Glomerular visceral epithelial cell (primary cell): ENCODE data around the gene CNTD1.

Experiments
- DNase-seq: peaks from one replicate; pipeline ENCODE4 v3.0.0-alpha.2; 2016; ENCODE audit errors: extremely low spot score

CNTD1 gene

DNA sequence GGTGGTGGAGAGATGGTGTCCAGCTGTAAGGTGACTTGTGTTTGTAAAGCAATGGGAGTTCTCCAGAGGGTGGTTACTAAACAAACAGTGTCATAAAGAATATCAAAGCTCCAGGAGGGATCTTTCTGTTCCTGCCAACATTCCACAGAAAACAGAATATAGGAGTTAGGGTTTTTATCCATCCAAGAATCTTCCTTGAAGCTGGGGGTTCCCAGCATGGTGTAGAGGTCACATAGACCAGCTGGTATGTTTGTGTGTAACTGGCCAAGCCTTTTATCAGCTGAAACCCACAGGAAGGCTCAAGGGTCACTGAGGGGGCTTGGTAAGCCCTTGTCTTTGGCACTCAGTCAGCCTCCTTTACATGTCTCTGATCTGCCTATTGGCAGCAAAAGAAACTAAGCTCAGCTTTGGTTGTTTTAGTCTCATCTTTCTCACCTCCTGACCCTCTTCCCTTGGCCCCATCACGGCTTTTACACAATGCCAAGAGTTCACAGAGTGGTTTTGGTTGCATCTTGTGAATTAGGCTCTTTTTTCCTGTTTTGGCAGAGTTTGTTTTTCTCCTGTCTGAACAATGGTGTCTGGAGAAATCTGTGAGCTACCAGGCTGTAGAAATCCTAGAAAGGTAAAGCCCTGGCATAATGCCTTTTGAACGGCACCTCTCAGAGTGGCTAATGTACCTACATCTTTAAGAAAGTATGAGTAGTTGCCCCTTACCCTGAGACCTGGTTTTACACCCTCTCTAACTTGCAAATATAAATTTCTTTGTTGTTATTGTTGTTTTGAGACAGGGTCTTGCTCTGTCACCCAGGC is 4.6 kb downstream of the CNTD1 start:
- DNase-seq, result no peak

DNA sequence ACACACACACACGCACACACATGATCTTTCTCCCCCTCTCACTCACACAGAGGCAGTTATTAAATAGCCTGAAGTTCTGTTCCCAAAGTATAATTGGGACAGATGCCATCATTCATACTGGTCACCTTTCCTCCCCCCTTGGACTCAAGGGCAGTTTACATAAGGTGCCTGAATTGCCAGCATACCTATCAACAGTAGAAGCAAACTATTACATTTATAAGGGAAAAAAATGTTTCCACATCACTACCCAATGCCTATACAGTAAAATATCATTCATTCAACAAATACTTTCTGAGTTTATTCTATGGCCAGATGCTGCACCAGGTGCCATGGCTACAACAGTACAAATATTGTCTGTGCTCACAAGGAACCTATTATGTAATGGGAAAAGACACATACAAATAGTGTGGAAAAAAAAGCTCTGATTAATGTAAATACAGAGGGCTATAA is 6.3 kb downstream of the CNTD1 start:
- no peak for DNase-seq

- DNase-seq, result no peak
Observed at GRCh38 chr17:42806249-42806648, 7.6 kb downstream of the CNTD1 start.

DNA sequence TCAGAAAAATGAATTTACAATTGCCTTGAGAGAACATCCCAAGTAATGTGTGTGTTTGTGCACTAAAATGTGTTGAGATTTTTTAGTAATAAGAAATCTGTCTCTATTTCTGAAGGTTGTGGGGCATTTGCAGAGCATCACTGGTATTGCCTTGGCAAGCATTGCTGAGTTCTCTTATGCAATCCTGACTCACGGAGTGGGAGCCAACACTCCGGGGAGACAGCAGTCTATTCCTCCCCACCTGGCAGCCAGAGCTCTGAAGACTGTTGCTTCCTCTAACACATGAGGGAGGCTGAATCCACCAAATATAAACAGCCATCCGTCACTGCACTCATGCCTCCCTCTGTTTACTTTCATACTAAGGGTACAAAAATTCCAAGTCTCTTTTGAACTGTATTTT is 10.6 kb downstream of the CNTD1 start:
- peak; percentile 20 for DNase-seq

GRCh38 chr17:42814633-42815399 is 16.2 kb downstream of the CNTD1 start:
- DNase-seq, result peak; percentile 52

- no peak for DNase-seq
Observed at GRCh38 chr17:42817866-42818265, 19.2 kb downstream of the CNTD1 start.

DNA sequence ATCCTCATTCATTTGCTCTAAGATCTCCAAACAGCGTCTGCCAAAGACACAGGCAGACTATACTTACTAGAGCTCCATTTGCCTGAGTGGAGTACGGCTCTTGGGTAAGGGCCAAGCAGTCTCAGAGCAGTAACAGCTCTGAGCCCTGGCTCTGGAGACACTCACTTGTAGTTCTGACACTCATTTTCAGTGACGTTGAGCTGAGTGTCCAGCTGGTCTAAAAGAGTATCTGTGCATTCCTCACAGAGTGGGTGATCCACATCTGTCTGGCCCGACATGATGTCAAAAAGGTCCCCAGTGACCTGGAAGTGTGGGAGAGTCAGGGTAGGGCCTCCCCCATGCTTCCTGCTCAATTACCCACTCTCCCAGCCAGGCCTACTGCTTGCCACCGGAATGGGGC is 19.7 kb downstream of the CNTD1 start:
- DNase-seq, result no peak

- peak; percentile 61 for DNase-seq
Observed at GRCh38 chr17:42819939-42820535, 21.4 kb downstream of the CNTD1 start.

DNA sequence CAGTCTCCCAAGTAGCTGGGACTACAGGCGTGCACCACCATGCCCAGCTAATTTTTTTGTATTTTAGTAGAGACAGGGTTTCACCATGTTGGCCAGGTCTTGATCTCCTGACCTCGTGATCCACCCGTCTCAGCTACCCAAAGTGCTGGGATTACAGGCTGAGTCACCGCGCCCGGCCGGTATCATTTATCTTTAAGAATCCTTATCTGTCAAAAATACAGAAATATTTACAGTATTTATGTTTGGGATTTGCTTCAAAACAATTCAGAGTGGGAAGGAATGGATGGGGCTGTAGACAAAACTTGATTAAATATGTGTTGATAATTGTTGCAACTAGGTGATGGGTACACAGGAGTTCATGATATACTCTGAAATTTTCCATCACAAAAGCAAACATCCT is 22.5 kb downstream of the CNTD1 start:
- DNase-seq, result no peak

GRCh38 chr17:42827472-42827871 is 28.8 kb downstream of the CNTD1 start:
- no peak for DNase-seq

DNA sequence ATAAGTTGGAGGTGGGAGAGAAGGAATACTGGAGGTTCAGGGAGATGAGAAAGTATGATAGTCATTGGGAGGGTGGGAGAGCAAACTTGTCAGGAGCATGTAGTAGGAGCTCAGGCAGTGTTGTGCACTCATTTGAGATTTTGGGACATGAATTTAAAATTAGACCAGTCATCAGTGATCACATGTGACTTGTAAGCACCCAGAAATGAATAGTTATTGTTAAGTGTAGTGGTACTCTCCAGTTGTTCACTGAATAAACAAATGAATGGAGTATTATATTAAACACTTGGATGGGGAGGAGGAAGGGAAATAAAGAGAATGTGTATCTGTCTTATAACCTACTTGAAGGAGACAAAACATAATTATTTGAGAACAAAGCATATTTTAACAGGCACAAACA is 32.3 kb downstream of the CNTD1 start:
- no peak for DNase-seq

DNA sequence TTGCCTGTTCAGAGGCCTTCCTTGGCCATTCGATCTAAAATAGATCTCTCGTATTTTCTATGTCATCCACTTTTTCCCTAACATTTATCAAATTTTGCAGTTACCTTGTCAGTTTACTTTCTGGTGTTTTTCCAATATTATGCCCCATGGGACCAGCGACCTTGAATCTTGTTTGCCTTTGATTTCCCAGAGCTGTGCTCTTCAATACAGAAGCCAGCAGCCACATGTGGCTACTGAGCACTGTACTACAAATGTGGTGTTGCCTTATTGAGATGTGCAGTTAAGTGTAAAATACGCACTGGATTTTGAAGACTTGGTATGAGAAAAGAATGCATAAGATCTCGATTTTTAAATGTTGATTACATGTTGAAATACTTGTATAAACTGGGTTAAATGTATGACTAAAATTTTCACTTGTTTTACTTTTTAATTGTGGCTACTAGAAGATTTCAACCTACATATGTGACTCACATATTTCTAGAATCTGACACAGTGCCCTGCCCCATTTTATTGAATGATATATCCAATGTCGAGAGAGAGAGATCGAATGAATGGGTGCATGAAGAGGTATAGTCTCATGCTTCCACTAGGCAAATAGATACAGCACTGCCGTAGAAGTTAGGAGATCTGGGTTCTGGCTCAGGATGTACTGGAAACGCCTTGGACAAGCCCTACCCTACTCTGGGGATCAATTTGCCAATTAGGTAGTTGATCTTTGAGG is 33.7 kb downstream of the CNTD1 start:
- no peak for DNase-seq

DNA sequence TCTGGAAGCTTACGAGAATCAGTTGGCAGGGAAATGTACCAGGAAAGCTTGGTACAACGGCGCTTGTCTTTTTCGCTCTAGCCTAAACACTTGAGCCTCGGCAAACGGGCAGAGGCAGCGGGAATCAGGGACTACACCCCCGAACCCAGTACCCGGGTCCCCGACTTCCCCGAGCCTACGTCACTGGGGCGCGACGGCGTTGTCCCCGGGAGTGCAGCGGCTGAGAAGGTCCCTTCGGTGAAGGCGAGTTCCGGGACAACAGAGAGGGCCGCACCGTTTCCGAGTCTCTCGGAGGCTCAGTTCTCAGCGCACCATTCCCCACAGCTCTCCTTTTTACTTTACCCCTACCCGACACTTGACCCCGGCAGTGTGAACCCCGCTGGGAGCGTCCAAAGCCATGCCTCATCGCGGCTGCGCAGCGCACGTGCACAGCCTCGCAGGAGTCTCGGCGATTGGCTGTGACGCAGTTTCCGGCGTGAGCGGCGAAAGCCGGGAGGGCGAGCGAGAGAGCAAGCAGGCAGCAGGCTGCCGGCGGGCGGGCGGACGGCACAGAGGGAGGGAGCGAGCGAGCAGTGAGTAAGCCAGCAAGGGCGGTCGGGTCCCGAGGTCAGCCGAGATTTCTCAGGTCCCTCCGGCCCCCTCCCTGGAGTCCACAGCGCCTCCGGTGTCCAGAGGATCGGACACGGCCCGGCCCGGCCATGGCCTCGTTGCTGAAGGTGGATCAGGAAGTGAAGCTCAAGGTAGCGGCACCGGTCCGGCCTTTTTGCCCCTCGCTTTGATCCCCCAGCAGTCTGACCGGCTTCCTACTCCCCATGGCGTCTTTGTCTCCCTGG is 34.5 kb downstream of the CNTD1 start, which contains the start of gene PSME3:
TSS of gene PSME3 (plus strand) at position 464 of the 833 bp plus-strand sequence. CDS start at position 699, 235 bp downstream.
- peak; percentile 83 for DNase-seq

GRCh38 chr17:42833767-42834422 is 35.2 kb downstream of the CNTD1 start:
- DNase-seq, result no peak

GRCh38 chr17:42835732-42836131 is 37.1 kb downstream of the CNTD1 start:
- DNase-seq, result no peak

DNA sequence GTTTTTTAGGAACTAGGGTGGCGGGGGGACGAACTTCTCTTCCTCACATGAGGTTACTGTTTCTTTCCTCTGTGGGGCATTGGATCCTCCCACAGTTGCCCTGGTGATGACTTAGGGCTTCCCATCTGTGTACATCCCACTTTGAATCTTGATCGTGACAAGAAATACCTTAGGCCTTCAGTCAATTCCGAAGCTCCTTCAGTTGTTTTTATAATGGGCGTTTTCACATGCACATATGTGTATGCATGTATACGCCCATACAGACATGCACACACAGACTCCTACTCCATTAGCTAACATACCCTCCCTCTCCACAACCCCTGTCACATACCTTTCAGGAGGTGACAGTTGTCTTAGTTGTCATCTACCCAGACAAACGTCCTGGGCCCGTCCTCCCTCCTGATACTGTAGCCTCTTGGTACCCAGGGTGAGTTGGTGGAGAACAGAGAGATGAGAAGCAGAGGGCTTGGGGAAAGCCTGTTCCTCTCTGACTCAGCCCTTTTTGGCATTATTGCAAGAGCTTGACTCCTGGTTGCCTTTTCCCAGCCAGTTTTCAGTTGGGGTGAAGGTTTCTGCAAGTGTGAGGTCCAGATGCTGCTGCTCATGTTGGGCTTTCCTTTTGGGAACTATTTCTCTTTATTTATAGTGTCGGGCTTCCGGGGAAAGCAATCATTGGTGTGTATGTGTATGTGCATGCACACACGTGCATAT is 43.5 kb downstream of the CNTD1 start:
- DNase-seq, result no peak

DNA sequence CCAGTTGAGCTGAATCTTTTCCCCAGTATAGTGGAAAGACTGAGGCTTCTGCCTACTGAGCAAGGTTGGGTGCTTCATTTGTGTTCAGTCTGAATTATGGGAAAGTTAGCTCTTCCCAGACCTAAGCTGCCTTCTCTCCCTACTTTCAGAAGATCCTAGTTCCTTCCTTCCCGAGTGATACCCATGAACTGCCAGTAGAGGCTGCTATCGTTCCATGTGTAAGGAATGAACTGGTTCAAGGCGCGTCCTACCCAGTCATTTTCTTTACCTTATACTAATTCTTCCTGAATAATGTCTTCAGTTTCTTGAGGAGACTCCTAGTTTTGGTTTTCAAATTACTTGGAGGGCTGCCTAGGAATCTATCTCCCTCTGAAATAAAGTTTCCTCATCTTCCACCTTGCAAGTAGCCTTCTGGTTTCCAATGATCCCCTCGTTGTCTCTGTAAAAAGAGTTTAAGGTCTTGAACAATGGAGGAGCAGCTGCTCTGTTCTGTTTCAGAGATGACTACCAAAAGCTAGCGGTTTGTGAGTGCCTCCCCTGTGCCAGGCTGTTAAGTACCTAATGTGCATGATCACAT is 44.8 kb downstream of the CNTD1 start:
- DNase-seq, result peak; percentile 56

DNA sequence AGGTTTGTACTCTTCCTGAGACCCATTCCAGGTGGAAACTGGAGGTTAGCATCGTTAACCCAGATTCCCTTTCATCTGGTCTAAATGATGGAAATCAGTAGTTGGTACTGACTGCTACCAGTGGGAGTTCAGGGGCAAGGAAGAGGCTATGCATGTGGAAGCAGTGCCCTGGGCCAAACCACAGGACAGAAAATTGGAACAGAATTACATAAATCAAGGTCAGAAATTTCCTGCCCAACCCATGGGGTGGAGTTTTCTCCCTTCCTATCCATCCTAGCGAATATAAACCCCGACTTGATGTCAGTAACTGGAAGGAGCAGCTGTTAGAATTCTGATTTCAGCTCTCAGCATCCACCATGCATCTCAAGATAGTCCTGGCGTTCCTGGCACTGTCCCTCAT is 45.6 kb downstream of the CNTD1 start, which contains the start of gene AOC2:
TSS of gene AOC2 (plus strand) at position 310 of the 400 bp plus-strand sequence. CDS start at position 357, 47 bp downstream.
- no peak for DNase-seq
